Neural progenitor cell (in vitro differentiated cells): ENCODE results near the gene OVCH2.

Source experiments
- CTCF ChIP-seq: fragments of 200-600 bp; sonication (generic); IDR thresholded peaks from 2 replicates; pipeline ENCODE4 v1.5.1; 2017; ENCODE audit warnings: antibody characterized with exemption, mild to moderate bottlenecking
- EZH2 ChIP-seq: fragments of 200-600 bp; sonication (generic); IDR thresholded peaks from 2 replicates; pipeline ENCODE4 v1.6.1; 2017; ENCODE audit warnings: antibody characterized with exemption, mild to moderate bottlenecking, moderate library complexity
- EZH2phosphoT487 ChIP-seq: fragments of 200-600 bp; sonication (generic); IDR thresholded peaks from 2 replicates; pipeline ENCODE4 v1.6.1; 2017; ENCODE audit warnings: antibody characterized with exemption

- TF ChIP-seq CTCF (no peak), EZH2phosphoT487 (no peak), EZH2 (no peak)
These were observed 55.1 kb downstream of the OVCH2 start for GRCh38 chr11:7651140-7651551.
